ENCODE results near the gene AKNA.

GRCh38 chr9:114289106-114289505 is 98.7 kb downstream of the AKNA start:
- TF ChIP-seq, protein P1, sequence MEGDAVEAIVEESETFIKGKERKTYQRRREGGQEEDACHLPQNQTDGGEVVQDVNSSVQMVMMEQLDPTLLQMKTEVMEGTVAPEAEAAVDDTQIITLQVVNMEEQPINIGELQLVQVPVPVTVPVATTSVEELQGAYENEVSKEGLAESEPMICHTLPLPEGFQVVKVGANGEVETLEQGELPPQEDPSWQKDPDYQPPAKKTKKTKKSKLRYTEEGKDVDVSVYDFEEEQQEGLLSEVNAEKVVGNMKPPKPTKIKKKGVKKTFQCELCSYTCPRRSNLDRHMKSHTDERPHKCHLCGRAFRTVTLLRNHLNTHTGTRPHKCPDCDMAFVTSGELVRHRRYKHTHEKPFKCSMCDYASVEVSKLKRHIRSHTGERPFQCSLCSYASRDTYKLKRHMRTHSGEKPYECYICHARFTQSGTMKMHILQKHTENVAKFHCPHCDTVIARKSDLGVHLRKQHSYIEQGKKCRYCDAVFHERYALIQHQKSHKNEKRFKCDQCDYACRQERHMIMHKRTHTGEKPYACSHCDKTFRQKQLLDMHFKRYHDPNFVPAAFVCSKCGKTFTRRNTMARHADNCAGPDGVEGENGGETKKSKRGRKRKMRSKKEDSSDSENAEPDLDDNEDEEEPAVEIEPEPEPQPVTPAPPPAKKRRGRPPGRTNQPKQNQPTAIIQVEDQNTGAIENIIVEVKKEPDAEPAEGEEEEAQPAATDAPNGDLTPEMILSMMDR (IDR thresholded peaks at IDR 0.05): no peak
- no peak for TF ChIP-seq POLR2A (IDR thresholded peaks at IDR 0.05)
